Erythroblast (primary cell): ENCODE measurements around the gene MPPED2.

ENCODE experiments used
- GATA1 ChIP-seq: IDR thresholded peaks from 2 replicates; pipeline ENCODE4 v1.6.1; 2011; ENCODE audit warnings: low read depth, mild to moderate bottlenecking, control low read depth, low read length, moderate library complexity
- POLR2A ChIP-seq: IDR thresholded peaks from 2 replicates; pipeline ENCODE4 v1.6.1; 2011; ENCODE audit warnings: mild to moderate bottlenecking, low read length

DNA sequence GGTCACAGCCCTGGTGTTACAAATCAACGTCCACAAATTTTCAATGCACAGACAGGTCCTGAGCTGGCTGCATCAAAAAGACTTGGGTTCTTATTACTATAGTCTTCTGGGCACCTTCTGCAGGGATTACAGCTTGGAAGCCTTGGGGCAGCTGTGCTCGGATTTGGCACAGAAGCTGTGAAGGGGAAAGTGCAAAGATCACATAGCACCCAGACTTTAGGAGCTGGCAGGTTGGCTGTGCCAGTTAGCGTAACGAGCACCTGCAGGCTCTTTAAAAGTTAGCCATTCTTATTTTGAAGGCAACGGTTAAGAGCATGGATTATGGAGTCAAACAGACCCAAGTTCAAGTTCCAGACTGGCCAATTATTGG lies 162.9 kb downstream of the MPPED2 start:
- no peak for TF ChIP-seq POLR2A
- TF ChIP-seq GATA1, result no peak
